GM20431 (cell line): ENCODE measurements around the gene FEN1.

Experiments used
- in situ Hi-C: fragments of 300-500 bp; cut with MseI, MboI; formaldehyde crosslinking; loops from one replicate; pipeline ENCODE4 v1.15.0; 2020; ENCODE audit warnings: low sequenced_read_pairs; ENCODE audit not compliant: unreplicated experiment

FEN1 gene

DNA sequence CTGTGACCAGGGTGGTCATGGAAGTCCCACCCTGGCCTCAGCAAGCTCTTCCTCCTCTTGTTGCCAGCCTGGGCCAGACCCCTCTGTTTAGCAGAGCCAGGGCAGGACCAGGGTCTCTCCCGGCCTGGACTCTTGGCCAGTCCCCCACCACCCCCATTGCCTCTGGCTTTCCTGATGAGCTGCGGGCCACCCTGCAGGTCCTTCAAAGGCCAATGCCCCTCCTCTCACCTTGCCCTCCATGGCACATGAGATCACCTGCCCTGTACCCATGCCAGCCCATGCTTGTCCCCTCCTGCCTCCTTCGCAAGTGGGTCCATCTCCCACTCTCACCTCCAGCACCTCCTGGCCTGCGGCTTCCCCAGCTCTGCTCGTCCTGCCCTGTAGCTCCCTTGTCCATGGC lies 45.8 kb downstream of the FEN1 start:
- in situ Hi-C loops = no loop called here

DNA sequence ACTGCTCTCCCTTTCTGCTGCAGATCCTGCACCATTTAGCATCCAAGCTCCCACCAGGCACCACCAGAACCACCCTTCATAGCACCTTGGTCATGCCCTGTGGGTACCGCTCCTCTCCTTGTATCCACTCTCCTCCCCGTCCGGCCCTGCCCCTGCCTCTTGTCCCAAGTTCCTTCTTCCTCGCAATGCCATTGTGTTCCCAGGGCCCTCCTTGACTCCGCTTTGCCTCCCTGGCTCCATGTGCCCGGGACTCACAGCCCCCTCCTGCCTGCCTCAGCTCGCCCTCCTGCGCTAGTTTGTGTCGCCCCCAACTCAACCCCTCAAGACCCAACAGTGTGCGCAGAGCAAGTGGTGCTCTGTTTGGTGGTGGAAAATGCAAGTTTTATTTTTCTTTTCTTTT lies 46.2 kb downstream of the FEN1 start:
- in situ Hi-C loops = no loop called here

DNA sequence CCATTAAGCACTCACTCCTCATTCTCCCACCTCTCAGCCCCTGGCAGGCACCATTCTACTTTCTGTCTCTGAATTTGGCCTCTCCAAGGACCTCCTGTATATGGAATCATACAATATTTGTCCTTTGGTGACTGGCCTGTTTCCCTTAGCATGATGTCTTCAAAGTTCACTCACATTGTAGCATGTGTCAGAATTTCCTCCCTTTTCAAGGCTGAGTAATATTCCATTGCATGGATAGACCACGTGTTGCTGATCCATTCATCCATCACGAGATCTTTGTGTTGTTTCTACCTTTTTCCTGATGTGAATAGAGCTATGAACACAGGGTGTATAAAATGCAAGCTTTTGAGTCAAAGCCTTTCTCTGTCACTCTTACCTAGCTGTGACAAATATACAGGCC lies 47.0 kb downstream of the FEN1 start:
- in situ Hi-C loops = no loop called here

DNA sequence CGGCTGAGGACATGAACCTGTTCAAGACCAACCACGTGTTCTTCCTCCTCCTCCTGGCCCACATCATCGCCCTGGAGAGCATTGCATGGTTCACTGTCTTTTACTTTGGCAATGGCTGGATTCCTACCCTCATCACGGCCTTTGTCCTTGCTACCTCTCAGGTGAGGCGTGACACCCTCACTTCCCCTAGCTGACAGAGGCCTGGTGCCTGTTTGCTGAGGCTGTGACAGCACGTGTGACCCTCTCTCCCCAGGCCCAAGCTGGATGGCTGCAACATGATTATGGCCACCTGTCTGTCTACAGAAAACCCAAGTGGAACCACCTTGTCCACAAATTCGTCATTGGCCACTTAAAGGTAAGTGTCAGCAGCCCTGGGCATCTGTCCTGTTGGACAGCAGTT lies 47.7 kb downstream of the FEN1 start:
- in situ Hi-C loops = no loop called here

DNA sequence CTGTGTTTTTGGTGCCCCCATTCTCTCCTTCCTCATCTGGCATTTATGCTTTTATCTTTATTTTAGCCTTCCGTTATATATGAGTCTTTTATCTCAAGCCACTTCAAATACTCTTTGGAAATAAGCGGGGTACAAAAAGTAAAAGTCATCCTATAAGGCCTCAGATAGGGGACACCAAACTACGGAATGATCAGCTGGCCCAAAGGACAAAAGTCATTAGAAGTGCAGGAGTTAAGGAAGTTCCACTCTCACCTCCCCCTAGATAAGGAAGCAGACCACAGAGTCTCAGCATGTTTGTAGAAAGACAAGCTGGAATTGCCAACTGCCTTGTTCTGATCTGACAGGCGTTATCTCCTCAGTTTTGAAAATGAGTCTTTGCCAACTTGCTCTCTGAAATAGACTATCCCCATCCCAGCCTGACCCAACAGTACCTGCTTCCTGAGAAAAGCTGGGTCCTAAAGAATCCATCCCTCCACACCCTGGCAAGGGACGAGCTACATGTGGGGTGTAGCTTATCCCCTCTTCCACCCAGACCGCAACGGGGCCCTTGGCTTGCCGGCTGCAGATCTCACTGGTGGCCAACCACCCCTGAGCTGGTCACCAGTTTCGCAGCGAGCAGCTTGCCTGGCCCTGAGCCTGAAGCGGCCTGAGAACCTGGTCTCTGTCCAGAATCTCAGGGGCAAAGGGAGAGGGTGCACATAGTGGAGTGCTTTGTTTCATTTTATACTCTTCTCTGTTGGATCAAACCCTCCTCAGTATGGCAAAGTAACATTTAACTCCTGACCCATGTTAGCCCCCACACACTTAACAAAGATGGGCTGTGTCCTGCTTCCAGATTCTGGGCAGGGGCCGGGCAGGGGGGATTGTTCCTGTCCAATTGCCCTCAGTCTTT lies 49.2 kb downstream of the FEN1 start:
- in situ Hi-C loops = no loop called here

- in situ Hi-C loops = no loop called here
Measured at GRCh38 chr11:61842528-61842820, 49.8 kb downstream of the FEN1 start.

GRCh38 chr11:61844909-61845565 lies 52.3 kb downstream of the FEN1 start:
- in situ Hi-C loops = no loop called here

DNA sequence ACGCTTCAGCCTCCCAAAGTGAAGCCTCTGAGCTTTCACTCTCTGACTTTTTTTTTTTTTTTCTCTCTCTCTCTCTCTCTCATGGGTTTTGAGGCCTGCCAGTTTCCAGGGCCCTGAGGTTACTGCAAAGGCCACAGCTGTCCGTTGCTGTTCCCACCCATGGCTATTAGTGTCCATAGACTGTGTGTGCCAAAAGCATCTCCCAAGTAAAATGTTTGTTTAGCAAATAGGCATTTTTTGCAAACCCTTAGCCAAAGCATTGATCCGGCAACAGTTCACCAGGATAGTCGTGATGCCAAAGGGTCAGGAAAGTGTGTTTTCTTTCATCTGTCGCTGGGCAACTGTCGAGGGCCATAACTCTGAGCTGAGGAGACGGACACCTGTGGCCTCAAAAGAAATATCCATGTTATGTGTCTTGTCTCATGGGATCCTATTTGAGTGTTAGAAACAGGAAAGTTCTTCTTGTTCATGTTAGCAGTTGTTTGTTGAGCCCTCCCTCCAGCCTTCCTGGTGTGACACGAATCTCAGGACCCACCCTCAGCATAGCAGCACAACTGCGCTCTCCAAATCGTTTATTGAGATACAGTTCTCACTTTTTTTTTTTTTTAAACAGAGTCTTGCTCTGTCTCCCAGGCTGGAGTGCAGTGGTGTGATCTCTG lies 53.8 kb downstream of the FEN1 start:
- in situ Hi-C loops = no loop called here
